COLO668 (cell line): ENCODE measurements around the gene PDE3B.
"Not testable (repeated sequence)": the region's sequence is repeated elsewhere in the genome, so short reads cannot be mapped to it uniquely, and the experiment has no call there.

Experiments
- DNase-seq: peaks from one replicate; lab custom pipeline; 2025; ENCODE audit not compliant: unreplicated experiment; lab: John Stamatoyannopoulos, UW

PDE3B gene

DNA sequence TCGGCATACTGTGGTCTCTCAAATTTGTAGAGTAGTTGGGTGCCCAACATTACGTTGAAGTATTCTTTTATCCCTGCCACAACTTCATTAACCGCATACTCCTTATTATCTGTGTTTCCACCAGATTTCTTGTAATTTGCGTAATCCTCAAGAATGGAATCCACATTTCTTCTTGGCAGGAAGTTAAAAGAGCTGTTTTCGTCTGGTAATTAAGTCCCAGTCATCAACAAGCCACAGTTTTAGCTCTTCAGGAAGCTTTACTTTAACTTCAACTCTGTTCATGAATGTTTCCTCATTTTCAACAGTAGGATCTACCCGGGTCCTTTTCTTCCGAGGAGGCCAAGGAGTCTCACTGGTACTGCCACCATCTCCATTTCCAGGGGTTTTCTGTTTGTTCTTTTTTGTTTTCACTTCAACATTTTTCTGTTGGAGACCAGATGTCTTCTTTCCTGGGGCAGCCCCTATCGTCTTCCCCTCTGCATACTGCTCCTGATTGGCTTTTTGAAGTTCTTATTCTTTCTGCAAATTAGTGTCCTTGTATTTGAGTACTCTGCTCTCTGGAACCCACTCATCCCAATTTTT, 30.3 kb downstream of the PDE3B start:
- DNase-seq, result no peak

DNA sequence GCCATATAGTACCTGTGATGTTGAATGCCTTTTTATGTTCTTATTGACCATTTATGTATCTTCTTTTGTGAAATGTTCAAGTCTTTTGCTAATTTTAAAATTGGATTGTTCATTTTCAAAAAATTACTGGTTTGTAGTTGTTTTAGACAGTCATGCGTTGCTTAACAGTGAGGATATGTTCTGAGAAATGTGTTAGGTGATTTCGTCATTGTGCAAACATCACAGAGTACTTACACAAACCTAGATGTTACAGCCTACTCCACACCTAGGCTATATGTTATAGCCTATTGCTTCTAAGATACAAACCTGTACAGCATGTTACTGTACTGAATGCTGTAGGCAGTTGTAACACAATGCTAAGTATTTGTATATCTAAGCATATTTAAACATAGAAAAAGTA, 32.5 kb downstream of the PDE3B start:
- DNase-seq, result no peak

DNA sequence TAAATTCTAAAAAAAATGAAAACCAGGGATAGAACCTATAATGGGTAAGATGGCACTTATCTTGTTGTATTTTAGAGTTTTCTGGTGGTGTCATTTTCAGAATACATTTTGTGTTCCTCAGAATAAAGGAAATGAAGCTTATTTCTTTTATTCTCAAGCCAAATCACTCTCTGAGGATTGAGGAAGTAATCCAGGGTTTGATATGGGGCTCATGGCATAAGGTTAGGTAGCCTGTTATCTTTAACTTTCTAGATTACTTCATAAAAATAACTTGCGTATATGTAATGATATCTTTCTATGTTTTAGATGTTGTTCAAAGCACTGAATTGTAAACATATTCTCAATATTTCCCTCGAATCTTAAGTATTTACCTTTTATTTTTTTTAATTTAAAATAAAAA, 33.5 kb downstream of the PDE3B start:
- no peak for DNase-seq

DNA sequence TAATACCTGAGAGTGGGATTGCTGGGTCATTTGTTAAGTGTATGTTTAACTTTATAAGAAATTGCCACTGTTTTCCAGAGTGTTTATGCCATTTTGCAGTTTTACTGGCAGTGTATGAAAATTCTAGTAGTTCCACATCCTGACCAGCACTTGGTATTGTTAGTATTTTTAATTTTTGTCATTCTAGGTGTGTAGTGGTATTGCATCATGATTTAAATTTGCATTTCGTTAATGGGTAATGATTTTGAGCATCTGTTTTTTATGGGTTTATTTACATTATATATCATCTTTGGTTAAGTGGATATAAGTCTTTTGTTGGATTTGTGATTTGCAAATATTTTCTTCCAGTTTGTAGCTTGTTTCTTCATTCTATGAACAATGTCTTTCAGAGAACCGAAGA, 34.7 kb downstream of the PDE3B start:
- DNase-seq, result no peak

DNA sequence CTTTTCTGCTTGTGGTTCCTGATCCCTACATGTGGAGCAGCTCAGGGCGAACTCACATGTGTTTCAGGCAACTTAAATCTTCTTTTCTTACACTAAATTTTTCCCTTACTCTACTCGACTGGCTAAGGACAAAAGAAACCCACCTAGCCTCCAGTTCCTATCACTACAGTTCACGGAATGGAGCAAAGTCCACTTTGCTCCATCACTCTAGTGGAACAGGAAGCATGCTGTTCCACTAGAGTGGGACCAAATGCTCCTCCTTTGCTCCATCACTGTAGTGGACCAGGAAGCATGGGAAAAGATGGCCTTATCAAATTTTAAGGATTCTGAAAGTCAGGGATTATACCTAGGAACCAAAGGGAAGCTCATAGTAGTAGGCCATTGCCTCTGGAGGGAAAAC, 36.1 kb downstream of the PDE3B start:
- no peak for DNase-seq

DNA sequence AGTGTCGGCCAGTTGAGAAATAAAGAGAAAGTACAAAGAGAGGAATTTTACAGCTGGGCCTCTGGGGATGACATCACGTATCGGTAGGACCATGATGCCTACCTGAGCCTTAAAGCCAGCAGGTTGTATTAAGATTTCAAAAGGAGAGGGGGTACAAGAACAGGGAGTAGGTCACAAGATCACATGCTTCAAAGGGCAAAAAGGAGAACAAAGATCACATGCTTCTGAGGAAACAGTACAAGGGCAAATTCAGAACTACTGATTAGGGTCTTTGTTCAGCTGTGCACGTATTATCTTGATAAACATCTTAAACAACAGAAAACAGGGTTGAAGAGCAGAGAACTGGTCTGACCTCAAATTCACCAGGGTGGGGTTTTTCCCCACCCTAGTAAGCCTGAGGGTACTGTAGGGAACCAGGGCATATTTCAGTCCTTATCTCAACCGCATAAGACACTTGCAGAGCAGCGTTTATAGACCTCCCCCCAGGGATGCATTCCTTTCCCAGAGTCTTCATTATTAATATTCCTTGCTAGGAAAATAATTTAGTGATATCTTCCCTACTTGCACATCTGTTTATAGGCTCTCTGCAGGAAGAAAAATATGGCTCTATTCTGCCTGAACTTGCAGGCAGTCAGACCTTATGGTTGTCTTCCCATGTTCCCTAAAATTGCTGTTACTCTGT, 40.8 kb downstream of the PDE3B start:
- DNase-seq, result not testable (repeated sequence)

DNA sequence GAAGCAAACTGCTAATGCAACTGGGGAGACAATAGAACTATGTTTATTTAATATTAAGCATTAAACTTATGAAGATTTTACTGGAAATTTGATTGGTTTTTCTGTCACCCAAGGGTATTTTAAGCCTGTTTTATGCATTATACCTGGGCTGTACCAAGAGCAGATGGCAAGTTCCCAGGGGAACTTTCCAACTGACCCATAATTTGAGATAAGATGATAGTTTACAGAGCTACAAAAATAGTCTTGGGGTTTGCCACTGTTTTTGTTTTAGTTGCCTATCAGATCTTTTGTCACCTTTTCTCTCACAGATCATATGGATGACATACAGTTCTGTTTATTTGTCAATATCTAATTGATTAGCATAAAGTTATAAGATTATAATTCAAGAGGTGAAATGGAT, 43.9 kb downstream of the PDE3B start:
- no peak for DNase-seq

DNA sequence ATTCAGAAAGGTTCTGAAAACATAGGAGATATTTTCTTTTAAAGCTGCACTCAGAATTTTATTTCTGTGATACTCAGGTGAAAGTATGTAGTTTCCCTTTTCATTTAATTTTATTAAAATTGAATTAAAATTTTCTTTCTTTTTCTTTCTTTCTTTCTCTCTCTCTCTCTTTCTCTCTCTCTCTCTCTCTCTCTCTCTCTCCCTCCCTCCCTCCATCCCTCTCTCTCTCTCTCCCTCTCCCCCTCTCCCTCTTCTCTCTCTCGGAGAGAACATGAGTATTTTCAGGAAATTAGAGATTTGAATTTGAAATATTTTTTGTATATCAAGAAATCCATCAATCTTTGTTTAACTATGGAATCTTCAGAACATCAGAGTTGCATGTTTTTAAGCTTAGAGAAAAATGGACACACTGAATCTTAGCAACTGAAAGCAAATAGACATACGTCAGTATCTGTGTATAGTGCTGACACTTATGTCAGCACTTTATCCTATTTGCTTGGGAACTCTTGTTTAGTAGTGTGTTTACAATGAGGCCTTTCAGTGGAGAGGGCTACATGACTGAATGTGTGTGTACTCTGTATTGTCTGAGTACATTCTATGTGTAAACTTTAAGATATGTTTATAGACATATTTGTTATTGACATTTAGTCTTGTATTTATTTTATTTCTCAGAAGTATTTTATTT, 44.5 kb downstream of the PDE3B start:
- DNase-seq, result no peak

DNA sequence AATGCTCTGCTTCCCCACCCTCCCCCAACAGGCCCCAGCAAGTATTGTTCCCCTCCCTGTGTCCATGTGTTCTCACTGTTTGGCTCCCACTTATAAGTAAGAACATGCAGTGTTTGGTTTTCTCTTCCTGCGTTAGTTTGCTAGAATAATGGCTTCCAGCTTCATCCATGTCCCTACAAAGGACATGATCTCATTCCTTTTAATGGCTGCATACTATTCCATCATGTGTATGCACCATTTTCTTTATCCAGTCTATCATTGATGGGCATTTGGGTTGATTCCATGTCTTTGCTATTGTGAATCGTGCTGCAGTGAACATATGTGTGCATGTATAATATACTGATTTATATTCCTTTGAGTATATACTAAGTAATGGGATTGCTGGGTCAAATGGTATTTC, 52.1 kb downstream of the PDE3B start:
- not testable (repeated sequence) for DNase-seq

DNA sequence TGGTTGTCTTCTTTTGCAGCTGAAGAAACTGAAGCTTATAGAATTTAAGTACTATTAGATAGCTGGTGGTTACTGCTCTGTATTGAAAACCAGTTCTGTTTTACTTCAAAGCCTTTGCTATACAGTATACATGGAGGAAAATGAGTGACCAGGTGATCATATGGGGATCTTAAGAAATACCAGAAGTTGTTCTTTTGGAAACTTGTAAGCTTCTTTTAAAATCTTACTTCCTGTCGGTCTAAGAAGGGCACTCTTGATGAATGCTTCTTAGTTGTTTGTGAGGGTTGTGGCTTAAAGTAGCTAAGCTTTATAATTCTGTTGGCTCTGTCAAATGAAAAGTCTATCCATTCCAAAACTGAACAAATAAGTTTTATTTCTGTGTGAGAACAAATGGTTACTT, 55.2 kb downstream of the PDE3B start:
- no peak for DNase-seq

DNA sequence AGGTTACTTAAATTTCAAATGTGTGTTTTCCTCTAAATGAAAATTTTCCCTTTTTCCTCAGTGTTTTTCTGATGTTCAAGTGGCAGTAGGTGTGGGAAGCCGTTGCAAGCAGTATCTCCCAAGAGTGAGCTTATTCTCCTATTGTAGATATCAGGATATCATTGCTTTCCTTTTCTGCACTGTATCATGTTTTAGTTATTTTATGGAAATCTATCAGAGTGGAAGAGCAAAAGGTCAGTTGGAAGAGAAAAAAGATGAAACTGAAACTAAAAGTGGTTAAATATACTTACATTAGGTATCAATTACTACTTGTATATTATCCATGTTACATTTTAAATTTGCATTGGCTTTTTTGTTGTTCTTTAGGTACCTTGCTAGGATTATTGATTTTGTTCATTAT, 57.0 kb downstream of the PDE3B start:
- no peak for DNase-seq

DNA sequence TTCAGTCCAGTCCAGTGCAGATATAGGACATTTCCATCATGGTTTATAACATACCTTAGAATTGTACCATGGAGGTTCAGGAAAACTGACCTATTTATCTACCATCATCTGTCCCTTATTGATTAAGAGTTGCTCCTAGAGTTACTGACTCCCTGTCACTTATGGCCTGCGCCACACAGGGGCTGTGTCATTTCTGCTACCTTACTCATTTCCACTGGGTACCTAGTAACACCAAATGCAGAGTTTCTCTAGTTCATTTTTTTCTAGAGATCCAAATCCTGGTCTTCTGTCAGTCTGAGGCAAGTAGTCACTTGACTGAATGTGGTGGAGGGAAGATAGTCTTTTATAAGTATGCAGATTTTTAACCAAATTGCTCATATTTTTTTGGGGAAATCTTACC, 59.2 kb downstream of the PDE3B start:
- no peak for DNase-seq

DNA sequence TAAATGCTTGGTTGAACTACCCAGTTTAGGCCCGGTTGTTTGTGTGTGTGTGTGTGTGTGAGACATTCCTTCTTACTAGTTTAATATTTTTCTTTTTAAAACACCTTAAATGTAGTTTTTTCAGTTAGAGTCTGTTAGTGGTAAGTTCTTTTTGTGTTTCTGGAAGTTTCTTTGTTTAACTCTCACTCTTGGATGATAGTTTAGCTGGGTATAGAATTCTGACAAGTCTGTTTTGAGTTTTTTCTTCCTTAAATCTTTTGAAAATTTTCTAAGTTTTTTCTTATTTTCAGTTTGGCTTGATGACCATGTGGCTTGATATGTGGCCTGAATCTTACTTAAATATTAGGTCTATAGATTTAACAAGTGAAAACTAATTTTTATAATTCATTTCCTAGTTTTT, 60.1 kb downstream of the PDE3B start:
- no peak for DNase-seq

DNA sequence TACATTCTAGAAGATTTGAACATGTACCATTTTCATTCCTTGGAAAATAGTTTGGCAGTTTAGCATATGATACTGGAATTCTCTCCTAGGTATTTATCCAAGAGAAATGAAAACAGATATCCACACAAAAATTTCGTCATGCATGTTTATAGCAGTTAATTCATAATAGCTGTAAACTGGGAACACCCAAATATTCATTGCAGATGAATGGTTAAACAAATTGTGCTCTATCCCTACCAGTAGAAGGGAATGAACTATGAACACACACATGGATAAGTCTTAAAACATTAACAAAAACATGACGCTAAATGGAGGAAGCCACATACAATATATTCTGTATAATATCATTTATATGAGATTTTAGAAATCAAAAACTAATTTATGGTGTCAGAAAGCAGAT, 61.5 kb downstream of the PDE3B start:
- DNase-seq, result no peak

DNA sequence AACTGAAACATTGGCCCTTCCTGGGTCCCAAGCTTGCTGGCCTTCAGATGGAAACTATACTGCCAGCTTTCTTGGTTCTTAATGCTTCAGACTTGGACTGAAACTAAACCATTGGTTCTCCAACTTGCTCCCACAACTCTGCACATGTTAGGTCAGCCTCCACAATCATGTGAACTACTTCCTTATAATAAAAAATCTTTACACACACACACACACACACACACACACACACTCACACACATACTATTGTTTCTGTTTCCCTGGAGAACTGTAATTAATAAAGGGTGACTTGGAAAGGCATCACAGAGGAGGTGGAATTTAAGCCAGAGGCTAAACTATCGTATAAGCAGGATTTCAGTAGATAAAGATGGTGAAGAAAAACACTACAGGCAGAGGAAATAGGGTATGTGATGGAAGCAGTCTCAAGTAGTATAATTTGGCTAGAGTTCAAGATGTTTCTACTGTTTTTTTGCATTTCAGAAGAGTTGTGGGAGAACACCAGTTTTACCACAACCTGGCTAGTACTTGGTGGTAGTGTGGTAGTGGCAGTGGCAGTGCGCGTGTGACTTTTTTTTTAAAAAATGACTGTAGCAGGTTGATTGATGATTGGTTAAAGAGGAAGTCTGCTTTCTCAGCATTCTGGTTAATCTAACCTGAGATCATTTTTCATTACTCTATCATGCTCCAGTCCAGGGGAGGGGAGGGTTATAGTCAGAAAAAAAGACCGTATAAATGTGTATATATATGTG, 70.1 kb downstream of the PDE3B start:
- no peak for DNase-seq

DNA sequence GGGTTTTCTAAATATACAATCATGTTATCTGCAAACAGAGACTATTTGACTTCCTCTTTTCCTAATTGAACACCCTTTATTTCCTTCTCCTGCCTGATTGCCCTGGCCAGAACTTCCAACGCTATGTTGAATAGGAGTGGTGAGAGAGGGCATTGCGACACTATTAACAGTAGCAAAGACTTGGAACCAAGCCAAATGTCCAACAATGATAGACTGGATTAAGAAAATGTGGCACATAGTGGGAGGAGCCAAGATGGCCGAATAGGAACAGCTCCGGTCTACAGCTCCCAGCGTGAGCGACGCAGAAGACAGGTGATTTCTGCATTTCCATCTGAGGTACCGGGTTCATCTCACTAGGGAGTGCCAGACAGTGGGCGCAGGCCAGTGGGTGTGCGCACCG, 72.1 kb downstream of the PDE3B start:
- DNase-seq, result not testable (repeated sequence)

DNA sequence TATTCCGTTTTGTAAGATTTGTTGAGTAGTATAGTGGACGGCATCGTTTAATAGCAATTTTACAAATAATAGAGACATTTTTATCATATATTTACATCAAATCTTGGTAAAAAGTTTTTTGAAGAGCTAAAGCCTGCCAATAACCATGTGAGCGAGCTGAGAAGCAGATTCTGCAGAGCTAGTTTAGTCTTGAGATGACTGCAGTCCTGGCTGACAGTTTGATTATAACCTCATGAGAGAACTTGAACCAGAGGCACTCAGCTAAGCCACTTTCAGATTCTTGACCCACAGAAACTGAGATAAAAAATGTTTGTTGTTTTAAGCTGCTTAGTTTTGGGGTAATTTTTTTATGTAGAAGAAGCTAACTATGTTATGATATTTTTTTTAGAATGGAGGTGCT, 78.9 kb downstream of the PDE3B start:
- no peak for DNase-seq

DNA sequence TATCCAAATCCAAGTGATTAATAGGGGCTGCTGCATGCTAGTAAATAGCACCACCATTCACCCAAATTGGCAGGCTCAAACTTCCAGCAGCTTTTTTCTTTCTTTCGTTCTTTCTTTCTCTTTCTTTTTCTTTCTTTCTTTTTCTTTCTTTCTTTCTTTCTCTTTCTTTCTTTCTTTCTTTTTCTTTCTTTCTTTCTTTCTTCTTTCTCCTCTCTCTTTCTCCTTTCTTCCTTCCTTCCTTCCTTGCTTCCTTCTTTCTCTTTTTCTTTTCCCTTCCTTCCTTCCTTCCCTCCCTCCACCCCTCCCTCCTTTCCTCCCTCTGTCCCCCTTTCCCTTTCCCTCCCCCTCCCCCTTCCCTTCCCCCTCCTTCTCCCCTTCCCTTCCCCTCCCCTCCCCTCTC, 81.5 kb downstream of the PDE3B start:
- DNase-seq, result no peak

DNA sequence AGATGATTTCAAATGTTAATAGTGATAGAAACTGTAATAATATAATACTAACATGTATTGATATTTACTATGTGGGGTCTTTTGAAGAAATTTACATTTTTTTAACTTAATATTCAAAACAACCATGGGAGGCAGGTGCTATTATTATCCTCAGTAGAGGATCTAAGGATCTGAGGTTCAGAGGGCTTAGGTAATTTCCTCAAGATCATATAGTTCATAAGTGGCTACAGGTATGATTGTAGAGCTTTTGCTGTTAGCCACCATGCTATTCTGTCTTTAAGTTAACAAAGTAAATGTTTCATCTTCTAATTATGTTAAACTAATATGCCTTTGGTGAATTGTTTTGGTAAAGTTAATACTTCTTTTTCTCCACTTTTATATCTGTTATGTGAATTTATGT, 83.6 kb downstream of the PDE3B start:
- DNase-seq, result no peak

DNA sequence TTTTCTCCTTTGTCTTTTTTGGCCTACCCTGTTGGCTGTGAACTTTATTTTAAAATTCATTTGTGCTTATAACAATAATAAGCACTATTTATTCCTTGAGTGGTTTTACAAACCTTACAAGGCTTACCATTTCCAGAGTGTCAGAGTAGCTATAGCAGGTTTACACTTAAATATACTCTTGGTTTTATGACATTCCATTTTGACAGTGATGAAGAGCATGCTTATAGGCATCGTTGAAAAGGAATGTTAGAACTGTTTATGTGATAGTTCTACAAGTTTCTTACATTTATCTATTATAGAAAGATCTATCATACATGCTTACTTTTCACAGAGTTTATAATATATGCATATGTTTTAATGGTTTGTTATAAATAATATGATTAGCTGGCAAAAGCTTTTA, 84.1 kb downstream of the PDE3B start:
- DNase-seq, result no peak

DNA sequence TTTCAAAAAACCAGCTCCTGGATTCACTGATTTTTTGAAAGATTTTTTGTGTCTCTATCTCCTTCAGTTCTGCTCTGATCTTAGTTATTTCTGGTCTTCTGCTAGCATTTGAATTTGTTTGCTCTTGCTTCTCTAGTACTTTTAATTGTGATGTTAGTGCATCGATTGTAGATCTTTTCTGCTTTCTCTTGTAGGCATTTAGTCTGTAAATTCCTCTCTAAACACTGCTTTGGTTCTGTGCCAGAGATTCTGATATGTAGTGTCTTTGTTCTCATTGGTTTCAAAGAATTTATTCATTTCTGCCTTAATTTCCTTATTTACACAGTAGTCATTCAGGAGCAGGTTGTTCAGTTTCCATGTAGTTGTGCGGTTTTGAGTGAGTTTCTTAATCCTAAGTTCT, 96.9 kb downstream of the PDE3B start:
- DNase-seq, result not testable (repeated sequence)

DNA sequence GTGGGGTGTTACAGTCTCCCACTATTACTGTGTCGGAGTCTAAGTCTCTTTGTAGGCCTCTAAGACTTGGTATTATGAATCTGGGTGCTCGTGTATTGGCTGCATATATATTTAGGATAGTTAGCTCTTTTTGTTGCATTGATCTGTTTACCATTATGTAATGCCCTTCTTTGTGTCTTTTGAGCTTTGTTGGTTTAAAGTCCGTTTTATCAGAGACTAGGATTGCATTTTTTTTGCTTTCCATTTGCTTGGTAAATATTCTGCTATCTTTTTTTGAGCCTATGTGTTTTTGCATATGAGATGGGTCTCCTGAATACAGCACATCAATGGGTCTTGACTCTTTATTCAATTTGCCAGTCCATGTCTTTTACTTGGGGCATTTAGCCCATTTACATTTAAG, 97.6 kb downstream of the PDE3B start:
- DNase-seq, result no peak
